Mammary epithelial cell (primary cell): ENCODE results near the gene GRAP2.

Source experiments
- EZH2 ChIP-seq: IDR thresholded peaks from 2 replicates; pipeline ENCODE4 v1.6.1; 2012; ENCODE audit warnings: low read length, inconsistent platforms, borderline replicate concordance
- TF ChIP-seq, protein P1 (sequence below), 2 donors: IDR thresholded peaks in 1 of 2; conservative IDR thresholded peaks in 1 of 2; 2 replicates each; pipeline ENCODE4 v1.5.1; 2011 to 2012; ENCODE audit warnings: inconsistent platforms in 2 of 2, low read length in 2 of 2, mild to moderate bottlenecking in 2 of 2, control low read depth in 1 of 2, low read depth in 1 of 2; ENCODE audit not compliant: insufficient read depth in 1 of 2; ENCODE audit errors: extremely low read depth in 1 of 2

DNA sequence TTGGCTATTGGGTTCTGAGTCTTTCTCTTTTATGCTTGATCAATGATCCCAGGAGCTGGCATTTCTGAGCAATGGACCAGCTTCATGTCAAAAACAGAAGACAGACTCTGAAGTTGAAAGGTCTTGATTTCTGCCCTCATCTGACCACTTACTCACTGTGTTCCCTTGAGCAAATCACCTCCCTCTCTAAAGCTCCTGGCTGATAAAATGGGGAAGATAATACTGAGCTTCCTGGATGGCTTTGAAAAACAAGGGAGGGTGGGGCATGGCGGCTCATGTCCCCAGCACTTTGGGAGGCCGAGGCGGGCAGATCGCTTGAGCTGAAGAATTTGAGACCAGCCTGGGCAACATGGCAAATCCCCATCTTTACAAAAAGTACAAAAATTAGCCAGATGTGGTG, 100.2 kb downstream of the GRAP2 start:
- TF ChIP-seq, protein P1, sequence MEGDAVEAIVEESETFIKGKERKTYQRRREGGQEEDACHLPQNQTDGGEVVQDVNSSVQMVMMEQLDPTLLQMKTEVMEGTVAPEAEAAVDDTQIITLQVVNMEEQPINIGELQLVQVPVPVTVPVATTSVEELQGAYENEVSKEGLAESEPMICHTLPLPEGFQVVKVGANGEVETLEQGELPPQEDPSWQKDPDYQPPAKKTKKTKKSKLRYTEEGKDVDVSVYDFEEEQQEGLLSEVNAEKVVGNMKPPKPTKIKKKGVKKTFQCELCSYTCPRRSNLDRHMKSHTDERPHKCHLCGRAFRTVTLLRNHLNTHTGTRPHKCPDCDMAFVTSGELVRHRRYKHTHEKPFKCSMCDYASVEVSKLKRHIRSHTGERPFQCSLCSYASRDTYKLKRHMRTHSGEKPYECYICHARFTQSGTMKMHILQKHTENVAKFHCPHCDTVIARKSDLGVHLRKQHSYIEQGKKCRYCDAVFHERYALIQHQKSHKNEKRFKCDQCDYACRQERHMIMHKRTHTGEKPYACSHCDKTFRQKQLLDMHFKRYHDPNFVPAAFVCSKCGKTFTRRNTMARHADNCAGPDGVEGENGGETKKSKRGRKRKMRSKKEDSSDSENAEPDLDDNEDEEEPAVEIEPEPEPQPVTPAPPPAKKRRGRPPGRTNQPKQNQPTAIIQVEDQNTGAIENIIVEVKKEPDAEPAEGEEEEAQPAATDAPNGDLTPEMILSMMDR (conservative IDR thresholded peaks at IDR 0.05 in 1 of 2, IDR thresholded peaks at IDR 0.05 in 1 of 2; ENCODE audit: extremely low read depth in 1 of 2, insufficient read depth in 1 of 2, low read depth in 1 of 2, low read length in 2 of 2): no peak
- no peak for TF ChIP-seq EZH2
